ENCODE measurements around the gene DOCK4.

DNA sequence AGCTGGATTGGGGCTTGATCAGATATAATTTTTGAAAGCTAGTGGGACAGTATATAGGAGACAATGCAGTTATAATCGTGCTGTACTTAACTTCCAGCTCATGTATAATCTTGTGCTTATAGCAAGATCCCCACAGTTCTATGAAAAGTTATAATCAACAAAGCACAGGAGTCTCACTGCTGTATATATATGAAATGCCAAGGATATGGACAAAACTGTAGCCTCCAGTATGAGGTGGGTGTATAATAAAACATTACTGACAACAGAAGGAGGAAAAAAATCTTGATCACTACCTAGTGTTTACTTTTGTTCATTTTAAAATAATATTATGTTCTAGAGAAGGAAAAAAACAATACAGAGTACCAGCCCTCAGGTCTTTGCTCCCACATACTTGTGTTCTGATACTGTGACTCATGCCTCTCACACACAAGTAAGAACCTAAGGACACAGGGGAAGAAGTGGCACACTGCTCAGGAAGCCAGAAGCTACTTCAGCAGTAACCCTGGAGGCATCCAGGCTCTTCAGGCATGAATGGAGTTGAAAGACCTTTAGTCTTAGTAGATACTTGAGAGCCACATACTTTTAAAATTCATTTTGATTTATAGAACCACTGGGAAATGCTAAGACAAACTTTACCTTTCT is 378.2 kb downstream of the DOCK4 start:
- TF ChIP-seq CTCF (IDR thresholded peaks at IDR 0.05; ENCODE audit: insufficient read depth, low read depth, low read length) (no peak), EZH2 (IDR thresholded peaks at IDR 0.05; ENCODE audit: insufficient read depth, low read length) (no peak)
